A549 (cell line): ENCODE results near the gene EEFSEC.

Experiments
- NR3C1 ChIP-seq: fragments of >200 bp; sonication (Bioruptor Twin); formaldehyde crosslinking; IDR thresholded peaks from 3 replicates; pipeline ENCODE4 v1.6.1; 2017
- TF ChIP-seq, protein P1 (sequence below): fragments of >200 bp; sonication (Bioruptor Twin); formaldehyde crosslinking; IDR thresholded peaks from 3 replicates; pipeline ENCODE4 v1.5.1; 2016

DNA sequence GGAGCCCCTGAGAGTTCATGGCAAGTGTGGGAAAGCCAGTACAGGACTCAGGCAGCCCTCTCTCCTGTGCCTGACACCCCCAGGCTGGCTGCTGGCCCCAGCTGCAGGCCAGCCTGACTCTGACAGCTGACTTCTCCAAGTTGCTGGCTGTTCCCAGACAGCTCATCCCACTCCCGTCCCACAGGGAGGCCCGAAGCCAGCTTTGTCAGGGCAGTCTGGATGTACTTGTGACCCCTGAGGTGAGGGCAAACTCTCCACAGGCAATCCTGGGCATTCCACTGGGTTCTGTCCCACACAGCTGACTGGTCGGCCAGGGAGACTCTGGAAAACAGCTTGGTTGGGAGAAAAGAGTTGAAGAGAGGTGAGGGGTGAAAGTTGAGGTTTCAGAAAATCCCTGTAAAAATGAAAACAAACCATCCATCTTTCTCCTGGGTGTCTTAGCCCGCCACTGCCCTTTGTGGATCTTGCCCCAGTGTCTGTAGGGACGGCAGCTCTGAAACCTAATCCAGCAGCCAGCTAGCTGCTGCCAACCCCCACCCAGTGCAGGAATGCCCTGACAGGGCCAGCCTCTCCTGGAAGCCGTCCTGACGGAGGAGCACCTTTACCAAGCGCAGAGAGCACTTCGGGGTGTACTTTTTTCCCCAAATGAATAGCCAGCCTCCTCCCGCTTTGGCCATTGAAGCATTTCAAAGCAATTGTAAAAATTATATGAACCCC lies 225.5 kb downstream of the EEFSEC start:
- TF ChIP-seq NR3C1 = no peak
- TF ChIP-seq, protein P1, sequence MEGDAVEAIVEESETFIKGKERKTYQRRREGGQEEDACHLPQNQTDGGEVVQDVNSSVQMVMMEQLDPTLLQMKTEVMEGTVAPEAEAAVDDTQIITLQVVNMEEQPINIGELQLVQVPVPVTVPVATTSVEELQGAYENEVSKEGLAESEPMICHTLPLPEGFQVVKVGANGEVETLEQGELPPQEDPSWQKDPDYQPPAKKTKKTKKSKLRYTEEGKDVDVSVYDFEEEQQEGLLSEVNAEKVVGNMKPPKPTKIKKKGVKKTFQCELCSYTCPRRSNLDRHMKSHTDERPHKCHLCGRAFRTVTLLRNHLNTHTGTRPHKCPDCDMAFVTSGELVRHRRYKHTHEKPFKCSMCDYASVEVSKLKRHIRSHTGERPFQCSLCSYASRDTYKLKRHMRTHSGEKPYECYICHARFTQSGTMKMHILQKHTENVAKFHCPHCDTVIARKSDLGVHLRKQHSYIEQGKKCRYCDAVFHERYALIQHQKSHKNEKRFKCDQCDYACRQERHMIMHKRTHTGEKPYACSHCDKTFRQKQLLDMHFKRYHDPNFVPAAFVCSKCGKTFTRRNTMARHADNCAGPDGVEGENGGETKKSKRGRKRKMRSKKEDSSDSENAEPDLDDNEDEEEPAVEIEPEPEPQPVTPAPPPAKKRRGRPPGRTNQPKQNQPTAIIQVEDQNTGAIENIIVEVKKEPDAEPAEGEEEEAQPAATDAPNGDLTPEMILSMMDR = no peak
